Loucy (cell line): ENCODE measurements around the gene TMEM107.

Experiments
- H2AFZ ChIP-seq: fragments of 200-600 bp; sonication (generic); 2 replicates; pipeline ENCODE4 v1.6.0; 2016; ENCODE audit warnings: antibody characterized with exemption, mild to moderate bottlenecking, low read length, moderate library complexity
- H3F3A ChIP-seq: fragments of 200-600 bp; 2 replicates; pipeline ENCODE4 v1.6.0; 2016; ENCODE audit warnings: antibody characterized with exemption, low read depth, mild to moderate bottlenecking
- H3K27me3 ChIP-seq: fragments of 200-600 bp; sonication (generic); 2 replicates; pipeline ENCODE4 v1.6.1; 2014; ENCODE audit warnings: low read length, mild to moderate bottlenecking; ENCODE audit not compliant: insufficient read depth, poor library complexity, severe bottlenecking
- H3K36me3 ChIP-seq: fragments of 200-600 bp; sonication (generic); 2 replicates; pipeline ENCODE4 v1.6.1; 2016; ENCODE audit warnings: low read length; ENCODE audit not compliant: insufficient read depth
- H3K4me1 ChIP-seq: fragments of 200-600 bp; sonication (generic); 2 replicates; pipeline ENCODE4 v1.5.1; 2014; ENCODE audit warnings: low read length, mild to moderate bottlenecking; ENCODE audit not compliant: insufficient read depth, poor library complexity, severe bottlenecking
- H3K4me2 ChIP-seq: fragments of 200-600 bp; sonication (generic); 2 replicates; pipeline ENCODE4 v1.6.0; 2014; ENCODE audit warnings: antibody characterized with exemption, low read length, low read depth, mild to moderate bottlenecking; ENCODE audit not compliant: poor library complexity, severe bottlenecking
- H3K4me3 ChIP-seq: fragments of 200-600 bp; sonication (generic); 2 replicates; pipeline ENCODE4 v1.5.1; 2014; ENCODE audit warnings: low read length, mild to moderate bottlenecking, mixed read lengths; ENCODE audit not compliant: poor library complexity, severe bottlenecking
- H3K79me2 ChIP-seq: fragments of 200-600 bp; sonication (generic); 2 replicates; pipeline ENCODE4 v1.6.1; 2014; ENCODE audit warnings: low read length; ENCODE audit not compliant: insufficient read depth
- H3K9ac ChIP-seq: fragments of 200-600 bp; sonication (generic); 2 replicates; pipeline ENCODE4 v1.6.0; 2014; ENCODE audit warnings: mild to moderate bottlenecking, low read depth, low read length, moderate library complexity; ENCODE audit not compliant: poor library complexity, severe bottlenecking
- H3K9me2 ChIP-seq: fragments of 200-600 bp; sonication (generic); replicated peaks from 2 replicates; pipeline ENCODE4 v1.6.1; 2016; ENCODE audit warnings: low read depth, low read length, mixed read lengths
- H3K9me3 ChIP-seq: fragments of 200-600 bp; sonication (generic); 2 replicates; pipeline ENCODE4 v1.6.1; 2014; ENCODE audit warnings: mild to moderate bottlenecking, antibody characterized with exemption, low read length, low read depth; ENCODE audit not compliant: insufficient read depth
- H4K20me1 ChIP-seq: fragments of 200-600 bp; sonication (generic); 2 replicates; pipeline ENCODE4 v1.6.0; 2014; ENCODE audit warnings: antibody characterized with exemption, low read length, mild to moderate bottlenecking; ENCODE audit not compliant: insufficient read depth, poor library complexity, severe bottlenecking
- EZH2phosphoT487 ChIP-seq: fragments of 200-600 bp; IDR thresholded peaks from 2 replicates; pipeline ENCODE4 v1.6.1; 2018; ENCODE audit warnings: antibody characterized with exemption, mild to moderate bottlenecking, moderate library complexity, borderline replicate concordance
- TF ChIP-seq, protein P1 (sequence below): fragments of 200-600 bp; sonication (generic); conservative IDR thresholded peaks from 2 replicates; pipeline ENCODE4 v1.5.1; 2014; ENCODE audit warnings: mild to moderate bottlenecking, antibody characterized with exemption, low read length

Gene TMEM107

DNA sequence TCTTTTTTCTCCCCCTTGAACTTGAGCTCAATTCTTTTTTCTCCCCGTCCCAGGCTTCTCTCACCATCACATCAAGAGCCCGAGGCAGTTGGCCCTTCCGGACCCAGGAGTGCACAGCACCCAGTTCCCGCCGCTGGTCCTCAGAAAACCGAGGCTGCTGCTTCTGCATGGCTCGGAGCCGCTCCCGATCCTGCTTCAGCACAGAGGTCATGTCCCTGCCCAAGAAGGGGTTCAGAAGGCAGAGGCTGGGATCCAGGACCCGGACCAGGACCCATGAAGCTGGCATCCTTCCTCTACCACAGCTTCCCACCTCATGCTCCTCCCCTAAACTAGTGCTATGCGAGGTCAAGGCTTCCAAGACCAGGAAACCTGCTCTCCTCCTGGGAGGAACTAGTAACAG is 34.4 kb downstream of the TMEM107 start:
- H3K4me1 ChIP-seq = peaks cover 16% of the 10 kb centered on the region
- no peak overlapping the region for H3K4me3 ChIP-seq
- H3K36me3 ChIP-seq = peaks cover 26% of the 10 kb centered on the region; the same call in 1 of the 2 replicates
- no peak overlapping the region for H3K9ac ChIP-seq
- no peaks in the 10 kb centered on the region for H3K79me2 ChIP-seq
- H3K9me2 ChIP-seq = no peaks in the 10 kb centered on the region
- TF ChIP-seq EZH2phosphoT487 = no peak
- TF ChIP-seq, protein P1, sequence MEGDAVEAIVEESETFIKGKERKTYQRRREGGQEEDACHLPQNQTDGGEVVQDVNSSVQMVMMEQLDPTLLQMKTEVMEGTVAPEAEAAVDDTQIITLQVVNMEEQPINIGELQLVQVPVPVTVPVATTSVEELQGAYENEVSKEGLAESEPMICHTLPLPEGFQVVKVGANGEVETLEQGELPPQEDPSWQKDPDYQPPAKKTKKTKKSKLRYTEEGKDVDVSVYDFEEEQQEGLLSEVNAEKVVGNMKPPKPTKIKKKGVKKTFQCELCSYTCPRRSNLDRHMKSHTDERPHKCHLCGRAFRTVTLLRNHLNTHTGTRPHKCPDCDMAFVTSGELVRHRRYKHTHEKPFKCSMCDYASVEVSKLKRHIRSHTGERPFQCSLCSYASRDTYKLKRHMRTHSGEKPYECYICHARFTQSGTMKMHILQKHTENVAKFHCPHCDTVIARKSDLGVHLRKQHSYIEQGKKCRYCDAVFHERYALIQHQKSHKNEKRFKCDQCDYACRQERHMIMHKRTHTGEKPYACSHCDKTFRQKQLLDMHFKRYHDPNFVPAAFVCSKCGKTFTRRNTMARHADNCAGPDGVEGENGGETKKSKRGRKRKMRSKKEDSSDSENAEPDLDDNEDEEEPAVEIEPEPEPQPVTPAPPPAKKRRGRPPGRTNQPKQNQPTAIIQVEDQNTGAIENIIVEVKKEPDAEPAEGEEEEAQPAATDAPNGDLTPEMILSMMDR = no peak
- H3K4me2 ChIP-seq = no peak overlapping the region
- no peaks in the 10 kb centered on the region for H3K27me3 ChIP-seq
- H3F3A ChIP-seq = peaks cover 5% of the 10 kb centered on the region; the same call in 1 of the 2 replicates
- no peak overlapping the region for H2AFZ ChIP-seq
- no peaks in the 10 kb centered on the region for H4K20me1 ChIP-seq
- no peaks in the 10 kb centered on the region for H3K9me3 ChIP-seq

DNA sequence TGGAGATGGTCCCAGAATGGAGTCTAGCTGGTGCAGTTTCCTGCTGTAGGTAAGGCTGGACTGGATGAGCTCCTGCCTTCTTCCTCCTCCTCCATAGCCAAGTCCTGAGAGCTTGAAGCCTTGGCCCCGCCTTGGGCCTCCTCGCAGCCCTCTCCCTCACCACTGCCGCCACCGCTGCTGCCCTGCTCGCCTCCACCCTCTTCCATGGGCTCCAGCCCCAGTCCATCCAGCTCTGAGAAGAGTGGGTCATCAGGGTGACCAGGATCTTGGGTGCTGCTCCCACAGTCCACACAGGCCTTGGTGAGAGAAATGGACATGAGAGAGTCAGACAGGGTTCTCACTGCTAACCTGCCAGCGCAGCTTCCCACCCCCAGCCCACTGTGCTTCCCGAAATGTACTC is 35.1 kb downstream of the TMEM107 start:
- H3K4me2 ChIP-seq = no peak overlapping the region
- no peak overlapping the region for H2AFZ ChIP-seq
- no peaks in the 10 kb centered on the region for H3K27me3 ChIP-seq
- no peaks in the 10 kb centered on the region for H3K9me2 ChIP-seq
- H3K4me3 ChIP-seq = no peak overlapping the region
- no peak overlapping the region for H3K9ac ChIP-seq
- H3K79me2 ChIP-seq = no peaks in the 10 kb centered on the region
- peaks cover 20% of the 10 kb centered on the region; the same call in 1 of the 2 replicates for H3K36me3 ChIP-seq
- TF ChIP-seq EZH2phosphoT487 = no peak
- TF ChIP-seq, protein P1 = no peak
- no peaks in the 10 kb centered on the region for H3K9me3 ChIP-seq
- H3F3A ChIP-seq = peaks cover 5% of the 10 kb centered on the region; the same call in 1 of the 2 replicates
- H3K4me1 ChIP-seq = peaks cover 16% of the 10 kb centered on the region
- H4K20me1 ChIP-seq = no peaks in the 10 kb centered on the region

DNA sequence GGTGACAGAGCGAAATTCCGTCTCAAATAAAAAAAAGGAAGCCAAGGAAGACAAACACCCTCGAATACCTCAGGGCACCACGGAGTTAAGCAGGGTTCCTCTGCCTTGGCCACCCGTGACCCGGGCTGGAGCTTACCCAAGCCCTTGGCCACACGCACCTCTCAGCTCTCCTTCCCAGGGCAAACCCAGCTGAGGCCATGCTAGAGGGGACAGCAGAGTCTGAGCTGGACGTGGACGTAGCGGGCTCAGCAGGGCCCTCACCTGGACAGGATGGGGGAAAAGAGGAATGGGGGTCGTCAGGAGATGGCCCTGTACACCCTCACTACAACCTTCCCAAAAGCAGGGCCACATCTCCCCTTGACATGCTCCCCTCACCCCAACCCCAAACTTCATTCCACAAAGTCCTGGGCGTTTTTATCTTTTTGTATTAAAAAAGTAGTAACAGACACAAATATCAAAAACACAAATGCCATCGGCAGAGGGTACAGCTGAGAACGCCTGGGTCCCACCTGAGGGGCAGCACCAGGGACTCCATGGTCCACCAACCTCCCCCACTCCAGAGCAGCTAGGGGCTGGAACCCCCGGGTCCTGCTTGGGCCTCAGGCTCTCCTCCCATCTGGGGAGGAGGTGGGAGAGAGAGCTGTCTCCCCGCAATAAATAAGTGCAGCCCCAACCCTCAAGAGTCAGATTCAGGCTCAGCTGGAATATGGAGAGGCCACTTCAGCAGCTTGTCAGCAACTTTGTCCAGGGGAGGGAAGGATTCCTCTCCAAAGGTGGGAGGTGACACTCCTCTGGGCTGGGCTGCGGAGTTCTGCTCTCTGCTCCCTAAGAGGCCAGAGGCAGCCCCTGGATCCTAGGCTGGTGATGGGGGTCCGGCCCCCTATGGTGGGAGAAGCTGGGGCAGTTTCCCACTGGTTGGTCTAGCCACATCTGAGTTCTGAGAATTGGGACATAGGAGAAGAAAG is 35.8 kb downstream of the TMEM107 start:
- H3K9me3 ChIP-seq = no peaks in the 10 kb centered on the region
- H3K36me3 ChIP-seq = peaks cover 19% of the 10 kb centered on the region; the same call in 1 of the 2 replicates
- TF ChIP-seq EZH2phosphoT487 = no peak
- TF ChIP-seq, protein P1 = no peak
- H3F3A ChIP-seq = peaks cover 5% of the 10 kb centered on the region; the same call in 1 of the 2 replicates
- no peaks in the 10 kb centered on the region for H3K79me2 ChIP-seq
- no peak overlapping the region for H3K4me3 ChIP-seq
- H3K4me2 ChIP-seq = peak overlapping the region; percentile 97
- no peaks in the 10 kb centered on the region for H4K20me1 ChIP-seq
- H2AFZ ChIP-seq = no peak overlapping the region
- H3K9me2 ChIP-seq = no peaks in the 10 kb centered on the region
- no peak overlapping the region for H3K9ac ChIP-seq
- H3K27me3 ChIP-seq = no peaks in the 10 kb centered on the region
- H3K4me1 ChIP-seq = peaks cover 16% of the 10 kb centered on the region
